ENCODE measurements around the gene MECP2.
"Not testable (repeated sequence)": the region's sequence is repeated elsewhere in the genome, so short reads cannot be mapped to it uniquely, and the experiment has no call there.

The MECP2 gene

DNA sequence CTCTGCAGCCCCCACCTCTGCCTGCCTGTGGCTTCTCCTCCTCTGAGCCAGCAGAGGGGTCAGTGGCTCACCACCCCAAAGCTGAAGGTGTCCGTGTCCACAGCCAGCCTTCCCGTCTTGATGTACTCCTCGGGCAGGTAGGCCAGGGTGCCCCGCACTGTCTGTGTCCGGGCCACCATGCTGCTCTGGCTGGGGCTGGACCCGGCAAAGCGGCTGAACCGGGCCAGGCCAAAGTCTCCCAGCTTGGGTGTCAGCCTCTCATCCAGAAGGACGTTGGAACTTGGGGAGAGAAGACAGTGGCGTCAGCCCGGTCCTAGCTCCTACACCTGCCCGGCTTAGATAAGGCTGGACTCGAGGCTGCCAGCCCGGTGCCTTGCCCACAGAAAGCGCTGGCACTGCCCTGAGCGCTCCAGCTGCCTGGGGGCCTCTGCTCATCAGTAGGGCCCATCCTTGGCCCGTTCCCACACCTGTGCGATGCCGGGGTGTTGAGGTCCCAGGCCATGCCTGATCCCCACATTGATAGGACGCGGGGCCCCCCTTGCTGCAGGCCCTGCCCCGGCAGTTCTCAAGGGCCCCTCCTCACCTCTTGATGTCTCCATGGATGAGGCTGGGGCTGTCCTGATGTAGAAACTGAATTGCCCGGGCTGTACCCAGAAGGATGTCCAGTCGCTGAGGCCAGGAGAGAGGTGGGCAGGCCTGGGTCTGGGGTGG lies 81.0 kb downstream of the MECP2 start:
- no peak for DNase-seq (ENCODE audit: low read depth)

- no peak for DNase-seq (ENCODE audit: low read depth)
Measured at GRCh38 chrX:154015581-154016264, 81.8 kb downstream of the MECP2 start.

DNA sequence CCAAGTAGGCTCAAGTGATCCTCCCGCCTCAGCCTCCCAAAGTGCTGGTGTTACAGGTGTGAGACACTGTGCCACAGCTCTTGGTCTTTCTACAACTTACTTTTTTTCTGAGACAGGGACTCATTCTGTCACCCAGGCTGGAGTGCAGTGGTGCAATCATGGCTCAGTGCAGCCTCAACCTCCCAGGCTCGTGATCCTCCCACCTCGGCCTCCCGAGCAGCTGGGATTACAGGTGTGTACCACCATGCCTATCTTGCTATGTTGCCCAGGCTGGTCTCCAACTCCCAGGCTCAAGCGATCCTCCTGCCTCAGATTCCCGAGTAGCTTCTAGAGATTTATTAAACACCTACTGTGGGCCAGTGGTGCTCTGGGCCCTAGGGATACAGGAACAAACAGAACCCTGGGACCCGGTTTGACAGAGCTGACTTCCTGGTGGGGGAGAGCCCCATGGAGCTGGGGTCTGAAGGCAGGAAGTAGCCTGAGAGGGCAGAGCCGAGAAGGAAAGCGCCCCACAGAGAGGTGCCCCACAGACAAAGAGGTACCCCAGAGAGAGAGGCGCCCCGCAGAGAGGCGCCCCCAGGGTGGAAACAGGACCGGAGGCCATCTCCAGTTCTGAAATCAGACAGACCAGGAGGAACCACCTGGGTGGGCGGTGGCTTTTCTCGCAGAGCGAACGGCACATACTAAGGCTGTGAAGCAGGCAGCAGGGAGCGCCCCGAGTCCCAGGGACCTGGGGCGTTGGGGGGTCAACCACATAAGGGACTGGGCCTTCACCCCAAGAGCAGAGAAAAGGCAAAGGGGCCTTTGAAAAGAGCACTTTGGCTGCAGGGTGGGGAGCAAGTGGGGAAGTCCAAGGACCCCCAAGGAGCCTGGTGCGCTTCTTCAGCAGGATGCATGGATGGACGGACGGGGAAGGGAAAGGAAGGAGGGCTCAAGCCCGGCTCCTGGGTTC lies 82.8 kb downstream of the MECP2 start:
- no peak for DNase-seq (ENCODE audit: low read depth)

- peak; percentile 32 for DNase-seq (ENCODE audit: low read depth)
Measured at GRCh38 chrX:154013614-154014360, 83.7 kb downstream of the MECP2 start.

GRCh38 chrX:154013001-154013421 lies 84.5 kb downstream of the MECP2 start:
- no peak for DNase-seq (ENCODE audit: low read depth)

- DNase-seq (ENCODE audit: low read depth), result no peak
Measured at GRCh38 chrX:154012336-154012991, 85.1 kb downstream of the MECP2 start.

DNA sequence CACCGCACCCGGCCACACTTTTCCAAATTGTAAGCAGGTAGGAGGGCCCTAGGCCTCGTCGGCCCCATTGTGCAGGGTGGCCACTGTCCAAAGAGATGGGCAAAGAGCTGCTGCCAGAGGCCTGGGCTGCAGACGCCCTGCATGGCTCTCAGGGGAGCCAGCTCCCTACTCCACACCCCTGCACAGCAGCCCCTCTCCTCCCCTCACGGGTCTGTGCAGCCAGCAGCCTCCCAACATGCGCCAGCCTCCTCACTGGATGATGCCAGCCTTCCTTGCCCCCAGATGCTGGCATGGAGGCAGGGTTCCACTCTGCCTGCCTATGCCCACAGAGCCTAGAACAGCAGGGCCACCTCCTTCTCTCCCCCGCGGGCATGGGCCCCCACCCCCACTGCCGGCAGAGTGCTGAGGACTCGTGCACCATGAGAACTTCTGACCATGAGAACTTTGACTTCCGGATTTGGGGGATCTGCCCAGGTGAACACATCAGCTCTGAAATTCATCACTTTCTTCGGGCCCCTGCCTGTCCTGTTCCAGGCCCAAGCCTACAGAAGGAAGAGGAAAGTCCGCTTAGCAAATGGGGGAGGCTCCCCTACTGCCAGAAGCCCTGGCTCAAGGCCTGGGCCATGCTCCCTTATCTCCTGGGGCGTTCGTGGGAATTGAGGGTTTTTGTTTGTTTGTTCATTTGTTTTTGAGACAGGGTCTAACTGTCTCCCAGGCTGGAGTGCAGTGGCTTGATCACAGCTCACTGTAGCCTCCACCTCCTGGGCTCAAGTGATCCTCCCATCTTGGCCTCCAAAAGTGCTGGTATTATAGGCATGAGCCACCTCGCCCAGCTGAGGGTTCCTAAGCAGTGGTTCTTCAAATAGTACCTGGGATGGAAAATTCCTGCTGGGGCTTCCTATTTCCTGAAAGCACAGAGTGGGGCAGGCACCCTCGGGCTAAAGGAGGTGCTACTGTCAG lies 85.9 kb downstream of the MECP2 start:
- DNase-seq (ENCODE audit: low read depth), result no peak

- DNase-seq (ENCODE audit: low read depth), result no peak
Measured at GRCh38 chrX:154010330-154011087, 87.0 kb downstream of the MECP2 start.

DNA sequence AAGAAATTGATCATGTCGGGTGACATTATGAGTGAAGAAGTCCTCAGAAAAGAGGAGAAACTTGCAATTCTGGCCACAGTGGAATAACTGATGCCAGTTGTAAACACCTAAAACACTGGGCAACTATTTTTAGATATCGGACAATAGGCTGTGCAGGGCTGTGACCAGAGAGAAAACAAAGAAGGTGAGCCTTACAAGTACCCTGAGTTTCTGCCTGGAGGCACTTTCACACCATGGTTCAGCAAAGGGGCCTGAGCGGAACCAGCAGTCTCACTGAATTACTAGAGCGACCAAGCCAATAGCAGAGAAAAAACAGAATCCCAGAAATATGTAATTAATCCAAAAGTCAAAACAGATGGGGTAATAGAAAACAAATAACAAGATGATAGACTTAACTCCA lies 89.0 kb downstream of the MECP2 start:
- no peak for DNase-seq (ENCODE audit: low read depth)

DNA sequence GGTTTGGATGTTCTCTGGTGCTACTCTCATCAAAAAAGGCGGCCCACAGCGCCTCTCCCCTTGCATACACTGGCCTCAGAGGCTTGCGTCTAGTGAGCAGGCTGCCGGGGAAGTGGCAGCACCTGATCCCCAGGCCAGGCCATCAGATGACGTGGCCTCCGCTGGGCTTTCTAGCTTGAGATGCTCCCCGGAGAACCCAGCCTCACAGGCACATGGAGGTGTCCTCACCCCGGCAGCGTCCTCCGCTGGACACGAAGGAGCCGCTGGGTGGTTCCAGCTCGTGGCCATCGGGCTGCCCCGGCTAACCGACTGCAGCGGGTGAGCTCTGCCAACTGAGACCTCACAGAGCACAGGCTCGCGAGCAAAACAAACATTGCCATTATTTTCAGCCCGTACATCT lies 90.6 kb downstream of the MECP2 start:
- DNase-seq (ENCODE audit: low read depth), result no peak

DNA sequence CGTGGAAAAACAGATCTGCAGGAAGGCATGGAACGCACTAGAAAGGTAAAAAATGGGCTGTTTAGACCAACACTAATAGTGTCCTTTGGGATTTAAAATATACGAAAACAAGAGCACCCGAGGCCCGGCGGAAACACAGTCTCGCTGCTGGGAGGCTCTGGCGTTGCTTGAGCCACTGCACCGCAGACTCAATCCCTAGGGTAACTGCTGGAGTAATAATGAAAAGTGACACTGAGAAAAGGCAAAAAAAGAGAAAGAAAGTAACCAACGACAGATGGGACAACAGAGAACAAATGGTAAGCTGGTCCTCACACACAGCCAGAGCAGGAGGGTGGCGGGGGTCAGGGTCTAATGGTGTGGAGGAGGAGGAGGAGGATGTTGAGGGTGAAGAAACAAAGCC lies 93.2 kb downstream of the MECP2 start:
- DNase-seq (ENCODE audit: low read depth), result no peak

- no peak for DNase-seq (ENCODE audit: low read depth)
Measured at GRCh38 chrX:154002215-154002719, 95.2 kb downstream of the MECP2 start.

DNA sequence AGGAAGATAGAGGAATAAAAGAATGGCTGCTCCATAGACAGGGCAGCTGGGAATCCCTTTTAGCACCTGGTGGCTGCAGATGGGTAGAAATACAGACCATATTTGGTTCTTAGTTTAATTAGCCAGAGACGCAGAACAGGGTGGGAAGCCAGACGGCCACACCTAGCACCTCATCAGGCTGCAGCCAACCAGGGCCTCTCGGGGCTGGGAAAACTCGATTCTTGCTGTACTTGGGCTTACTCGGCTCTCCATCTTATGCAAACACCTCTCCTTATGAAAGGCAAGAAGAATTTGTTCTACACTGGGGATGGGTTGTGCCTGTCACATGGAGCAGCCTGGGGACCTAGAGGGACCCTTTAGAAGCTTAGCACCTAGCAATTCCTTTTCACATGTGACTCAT lies 97.5 kb downstream of the MECP2 start:
- DNase-seq (ENCODE audit: low read depth), result no peak

GRCh38 chrX:153999359-154000037 lies 98.0 kb downstream of the MECP2 start:
- no peak for DNase-seq (ENCODE audit: low read depth)

DNA sequence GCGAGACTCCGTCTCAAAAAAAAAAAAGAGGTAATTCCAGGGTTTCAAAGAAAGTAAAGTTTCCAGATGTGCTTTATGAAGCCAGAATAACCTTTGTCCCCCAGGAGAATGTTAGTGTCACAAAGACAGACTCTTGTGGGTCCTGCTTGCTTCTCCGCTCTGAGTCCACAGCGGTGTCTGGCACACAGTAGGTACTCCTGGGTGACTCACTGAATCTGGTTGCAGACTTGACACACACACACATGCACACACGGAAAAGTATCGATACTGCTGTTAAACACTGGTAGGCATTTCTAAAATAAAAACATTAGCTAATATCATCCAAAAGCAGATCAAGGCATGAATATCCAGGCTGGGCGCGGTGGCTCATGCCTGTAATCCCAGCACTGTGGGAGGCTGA lies 102.0 kb downstream of the MECP2 start:
- DNase-seq (ENCODE audit: low read depth), result no peak

DNA sequence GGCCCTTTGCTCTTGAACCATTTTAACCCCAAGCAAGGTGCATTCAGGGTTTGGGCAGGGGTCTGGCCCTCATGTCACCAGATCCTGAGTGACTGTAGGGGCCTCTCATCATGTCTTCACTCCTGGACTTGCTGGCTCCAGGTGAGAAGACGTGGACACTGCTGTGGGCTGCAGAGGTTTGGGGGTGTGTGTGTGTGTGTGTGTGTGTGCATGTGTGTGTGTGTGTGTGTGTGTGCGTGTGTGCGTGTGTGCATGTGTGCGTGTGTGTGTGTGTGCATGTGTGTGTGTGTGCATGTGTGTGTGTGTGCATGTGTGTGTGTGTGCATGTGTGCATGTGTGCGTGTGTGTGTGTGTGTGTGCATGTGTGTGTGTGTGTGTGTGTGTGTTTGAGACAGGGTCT lies 103.1 kb downstream of the MECP2 start:
- DNase-seq (ENCODE audit: low read depth), result not testable (repeated sequence)

DNA sequence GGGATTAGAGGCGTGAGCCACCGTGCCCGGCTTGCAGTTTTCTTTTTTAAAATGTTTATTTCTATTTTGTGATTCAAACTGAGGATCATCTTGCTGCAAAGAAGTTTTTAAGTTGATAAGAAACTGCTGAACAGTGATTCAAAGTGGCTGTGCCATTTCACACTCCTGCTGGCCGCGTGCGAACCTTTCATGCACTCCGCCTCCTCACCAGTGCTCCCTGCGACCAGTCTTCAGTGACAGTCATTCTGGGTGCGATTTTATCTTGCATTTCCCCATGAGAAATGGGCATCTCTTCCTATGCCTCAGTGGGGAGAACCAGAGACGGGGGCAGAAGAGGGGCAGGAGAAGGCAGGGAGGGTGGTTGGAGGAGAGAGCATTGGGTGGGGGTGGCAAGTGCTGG lies 103.5 kb downstream of the MECP2 start:
- DNase-seq (ENCODE audit: low read depth), result no peak

- DNase-seq (ENCODE audit: low read depth), result no peak
Measured at GRCh38 chrX:153993079-153993478, 104.4 kb downstream of the MECP2 start.

- DNase-seq (ENCODE audit: low read depth), result no peak
Measured at GRCh38 chrX:153992180-153992579, 105.3 kb downstream of the MECP2 start.
